Measurements from ENCODE around the gene UFSP1.
"Not testable (repeated sequence)": the region's sequence is repeated elsewhere in the genome, so short reads cannot be mapped to it uniquely, and the experiment has no call there.

Gene UFSP1

GRCh38 chr7:100859856-100860255 lies 29.7 kb downstream of the UFSP1 start:
- H3K9me3 ChIP-seq (ENCODE audit: control extremely low read depth in 1 of 5, control insufficient read depth in 4 of 5, insufficient read depth in 2 of 5, low read depth in 1 of 5, low read length in 4 of 5) = no peaks in the 10 kb centered on the region
- no peak overlapping the region for H3K4me3 ChIP-seq (ENCODE audit: control insufficient read depth in 1 of 7, extremely low read depth in 1 of 7, insufficient read depth in 4 of 7, low read depth in 2 of 7, low read length in 6 of 7)
- DNase-seq = no peak
- H3K27me3 ChIP-seq (replicated peaks in 2 of 5; ENCODE audit: control insufficient read depth in 4 of 5, insufficient read depth in 5 of 5, low read length in 4 of 5) = no peaks in the 10 kb centered on the region
- POLR2A ChIA-PET = no interaction called here
- peaks cover 9 to 46% (median 36%) of the 10 kb centered on the region in 4 experiments for H3K36me3 ChIP-seq (ENCODE audit: control insufficient read depth in 4 of 4, insufficient read depth in 4 of 4, low read length in 3 of 4)
- WGBS (ENCODE audit: insufficient coverage) = 97% methylated on average over 11 of the region's 15 CpGs
- CTCF ChIA-PET = interaction anchor here (1.0 to 3.5 kb wide), 3 partner anchors 11 to 154 kb away, joined by 4 to 11 read pairs (median 5); partner anchors contain the start of genes POP7 and SRRT
- peaks cover 0 to 32% (median 16%) of the 10 kb centered on the region in 4 experiments for H3K4me1 ChIP-seq (ENCODE audit: control extremely low read depth in 1 of 4, control insufficient read depth in 4 of 4, insufficient read depth in 4 of 4, low read length in 3 of 4)
- no peak overlapping the region for H3K27ac ChIP-seq (ENCODE audit: insufficient read depth in 1 of 2, low read depth in 1 of 2, low read length in 2 of 2, poor library complexity in 1 of 2, severe bottlenecking in 2 of 2)

GRCh38 chr7:100856871-100857282 lies 32.6 kb downstream of the UFSP1 start:
- POLR2A ChIA-PET = interaction anchor here (0.6 kb wide), 1 partner anchor 238 kb away, joined by 4 read pairs; no protein-coding TSS in a partner anchor

DNA sequence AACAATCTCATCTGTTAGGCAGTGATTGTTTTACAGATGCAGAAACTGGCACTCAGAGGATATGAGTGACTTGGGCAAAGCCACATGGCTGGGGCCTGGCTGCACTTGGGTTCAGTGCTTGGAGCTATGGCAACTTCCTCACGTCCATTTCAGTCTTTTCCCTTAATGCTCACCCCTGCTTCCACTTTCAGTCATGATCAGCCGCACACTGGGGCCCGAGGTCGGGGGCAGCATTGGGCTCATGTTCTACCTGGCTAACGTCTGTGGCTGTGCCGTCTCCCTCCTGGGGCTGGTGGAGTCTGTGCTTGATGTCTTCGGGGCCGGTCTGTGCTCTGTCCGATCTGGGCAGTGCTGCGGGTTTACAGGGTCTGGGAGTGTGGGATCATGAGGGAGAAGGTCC lies 34.0 kb downstream of the UFSP1 start:
- Histone ChIP-seq H3K27me3 (replicated peaks in 2 of 5; ENCODE audit: control insufficient read depth in 4 of 5, insufficient read depth in 5 of 5, low read length in 4 of 5) (no peaks in the 10 kb centered on the region), H3K36me3 (ENCODE audit: control insufficient read depth in 4 of 4, insufficient read depth in 4 of 4, low read length in 3 of 4) (peaks cover 2 to 34% (median 23%) of the 10 kb centered on the region in 4 experiments), H3K4me1 (ENCODE audit: control extremely low read depth in 1 of 4, control insufficient read depth in 4 of 4, insufficient read depth in 4 of 4, low read length in 3 of 4) (peaks cover 0 to 23% (median 19%) of the 10 kb centered on the region in 4 experiments), H3K9me3 (ENCODE audit: control extremely low read depth in 1 of 5, control insufficient read depth in 4 of 5, insufficient read depth in 2 of 5, low read depth in 1 of 5, low read length in 4 of 5) (no peaks in the 10 kb centered on the region), H3K4me3 (ENCODE audit: control insufficient read depth in 1 of 7, extremely low read depth in 1 of 7, insufficient read depth in 4 of 7, low read depth in 2 of 7, low read length in 6 of 7) (no peak overlapping the region), H3K27ac (ENCODE audit: insufficient read depth in 1 of 2, low read depth in 1 of 2, low read length in 2 of 2, poor library complexity in 1 of 2, severe bottlenecking in 2 of 2) (no peak overlapping the region)
- no peak for DNase-seq
- WGBS (ENCODE audit: insufficient coverage) = over 99% methylated on average over 10 of the region's 10 CpGs
- POLR2A ChIA-PET = no interaction called here
- CTCF ChIA-PET = interaction anchor here (0.9 kb wide), 1 partner anchor 9 kb away, joined by 3 read pairs; no protein-coding TSS in a partner anchor

More at GRCh38 chr7:100856871-100857282, 32.6 kb downstream of the UFSP1 start:
- Histone ChIP-seq H3K36me3 (ENCODE audit: control insufficient read depth in 4 of 4, insufficient read depth in 4 of 4, low read length in 3 of 4) (peaks cover 2 to 46% (median 32%) of the 10 kb centered on the region in 4 experiments), H3K4me1 (ENCODE audit: control extremely low read depth in 1 of 4, control insufficient read depth in 4 of 4, insufficient read depth in 4 of 4, low read length in 3 of 4) (peaks cover 0 to 23% (median 18%) of the 10 kb centered on the region in 4 experiments), H3K9me3 (ENCODE audit: control extremely low read depth in 1 of 5, control insufficient read depth in 4 of 5, insufficient read depth in 2 of 5, low read depth in 1 of 5, low read length in 4 of 5) (no peaks in the 10 kb centered on the region), H3K27ac (ENCODE audit: insufficient read depth in 1 of 2, low read depth in 1 of 2, low read length in 2 of 2, poor library complexity in 1 of 2, severe bottlenecking in 2 of 2) (no peak overlapping the region), H3K27me3 (replicated peaks in 2 of 5; ENCODE audit: control insufficient read depth in 4 of 5, insufficient read depth in 5 of 5, low read length in 4 of 5) (no peaks in the 10 kb centered on the region), H3K4me3 (ENCODE audit: control insufficient read depth in 1 of 7, extremely low read depth in 1 of 7, insufficient read depth in 4 of 7, low read depth in 2 of 7, low read length in 6 of 7) (no peak overlapping the region)
- CTCF ChIA-PET = interaction anchor here (1.9 kb wide), 1 partner anchor 56 kb away, joined by 6 read pairs; no protein-coding TSS in a partner anchor
- WGBS (ENCODE audit: insufficient coverage) = 97% methylated on average over 16 of the region's 16 CpGs
- no peak for DNase-seq

DNA sequence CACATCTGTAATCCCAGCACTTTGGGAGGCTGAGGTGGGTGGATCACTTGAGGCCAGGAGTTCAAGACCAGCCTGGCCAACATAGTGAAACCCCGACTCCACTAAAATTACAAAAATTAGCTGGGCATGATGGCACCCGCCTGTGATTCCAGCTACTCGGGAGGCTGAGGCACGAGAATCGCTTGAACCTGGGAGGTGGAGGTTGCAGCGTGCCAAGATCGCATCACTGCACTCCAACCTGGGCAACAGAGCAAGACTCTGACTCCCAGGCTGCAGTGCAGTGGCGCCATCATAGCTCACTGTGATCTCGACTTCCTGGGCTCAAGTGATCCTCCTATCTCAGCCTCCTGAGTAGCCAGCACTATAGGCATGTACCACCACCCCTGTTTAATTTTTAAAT lies 34.6 kb downstream of the UFSP1 start:
- CTCF ChIA-PET = interaction anchor here (0.9 to 1.5 kb wide), 3 partner anchors 8 to 225 kb away, joined by 3 to 4 read pairs (median 3); no protein-coding TSS in a partner anchor
- Histone ChIP-seq H3K4me1 (ENCODE audit: control extremely low read depth in 1 of 4, control insufficient read depth in 4 of 4, insufficient read depth in 4 of 4, low read length in 3 of 4) (peaks cover 0 to 23% (median 19%) of the 10 kb centered on the region in 4 experiments), H3K36me3 (ENCODE audit: control insufficient read depth in 4 of 4, insufficient read depth in 4 of 4, low read length in 3 of 4) (peaks cover 2 to 28% (median 17%) of the 10 kb centered on the region in 4 experiments)
- H3K4me3 ChIP-seq (ENCODE audit: control insufficient read depth in 1 of 7, extremely low read depth in 1 of 7, insufficient read depth in 4 of 7, low read depth in 2 of 7, low read length in 6 of 7); H3K27me3 ChIP-seq (replicated peaks in 2 of 5; ENCODE audit: control insufficient read depth in 4 of 5, insufficient read depth in 5 of 5, low read length in 4 of 5); H3K27ac ChIP-seq (ENCODE audit: insufficient read depth in 1 of 2, low read depth in 1 of 2, low read length in 2 of 2, poor library complexity in 1 of 2, severe bottlenecking in 2 of 2); H3K9me3 ChIP-seq (ENCODE audit: control extremely low read depth in 1 of 5, control insufficient read depth in 4 of 5, insufficient read depth in 2 of 5, low read depth in 1 of 5, low read length in 4 of 5); POLR2A ChIA-PET; DNase-seq: not testable (repeated sequence)
- WGBS (ENCODE audit: insufficient coverage) = 94% methylated on average over 7 of the region's 9 CpGs

- ChIA-PET POLR2A (no interaction called here), CTCF (interaction anchor here (0.7 to 8.2 kb wide), 6 partner anchors 9 to 225 kb away, joined by 3 to 79 read pairs (median 4); partner anchors contain the start of gene POP7)
- 99% methylated on average over 12 of the region's 14 CpGs for WGBS (ENCODE audit: insufficient coverage)
- Histone ChIP-seq H3K4me3 (ENCODE audit: control insufficient read depth in 1 of 7, extremely low read depth in 1 of 7, insufficient read depth in 4 of 7, low read depth in 2 of 7, low read length in 6 of 7) (no peak overlapping the region), H3K27ac (ENCODE audit: insufficient read depth in 1 of 2, low read depth in 1 of 2, low read length in 2 of 2, poor library complexity in 1 of 2, severe bottlenecking in 2 of 2) (no peak overlapping the region), H3K4me1 (ENCODE audit: control extremely low read depth in 1 of 4, control insufficient read depth in 4 of 4, insufficient read depth in 4 of 4, low read length in 3 of 4) (peaks cover 0 to 23% (median 19%) of the 10 kb centered on the region in 4 experiments), H3K9me3 (ENCODE audit: control extremely low read depth in 1 of 5, control insufficient read depth in 4 of 5, insufficient read depth in 2 of 5, low read depth in 1 of 5, low read length in 4 of 5) (no peaks in the 10 kb centered on the region), H3K27me3 (replicated peaks in 2 of 5; ENCODE audit: control insufficient read depth in 4 of 5, insufficient read depth in 5 of 5, low read length in 4 of 5) (no peaks in the 10 kb centered on the region), H3K36me3 (ENCODE audit: control insufficient read depth in 4 of 4, insufficient read depth in 4 of 4, low read length in 3 of 4) (peaks cover 2 to 22% (median 15%) of the 10 kb centered on the region in 4 experiments)
- DNase-seq = no peak
These were observed 35.2 kb downstream of the UFSP1 start for GRCh38 chr7:100854146-100854895.

DNA sequence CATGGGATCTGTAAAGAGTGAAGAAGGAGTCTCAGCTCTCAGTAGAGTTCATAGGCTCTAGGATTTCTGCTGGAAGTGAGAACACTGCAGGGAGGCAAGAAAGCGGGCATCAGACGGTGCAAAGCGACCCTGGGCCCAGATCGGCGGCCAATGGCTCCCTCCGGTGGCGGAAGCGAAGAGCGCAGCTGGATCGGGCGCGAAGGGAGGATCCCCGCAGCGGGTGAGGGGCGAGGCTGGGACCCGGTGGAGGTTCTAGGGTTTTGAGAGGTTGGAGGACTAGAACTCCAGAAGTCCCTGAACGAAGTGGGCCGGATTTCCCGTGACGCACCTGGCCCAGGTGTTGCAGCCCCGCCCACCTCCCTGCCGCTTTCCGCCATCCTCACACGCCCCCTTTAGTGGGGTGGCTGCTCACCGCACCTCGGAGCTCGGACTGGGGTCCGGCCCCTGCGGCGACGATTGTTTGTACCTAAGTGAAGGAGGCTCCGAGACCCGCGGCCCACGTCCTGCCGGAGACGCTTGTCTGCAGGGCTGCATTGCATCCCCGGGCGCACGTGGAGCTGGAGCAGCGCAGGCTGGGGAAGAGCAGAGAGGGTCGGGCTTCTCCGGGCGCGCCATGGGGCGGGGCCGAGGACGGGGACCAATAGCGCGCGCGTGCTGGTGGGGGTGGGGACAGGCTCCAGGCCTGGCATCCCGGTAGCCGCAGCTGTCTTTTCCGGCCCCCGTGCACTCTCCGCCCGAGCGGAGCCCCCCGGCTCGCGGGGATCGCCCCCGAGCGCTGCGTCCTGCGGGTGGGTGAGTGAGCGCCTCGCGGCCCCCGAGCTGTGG lies 37.3 kb downstream of the UFSP1 start, which contains the start of gene SLC12A9:
SLC12A9 (plus strand) TSS at position 666 of the 825 bp plus-strand sequence. CDS start 1,485 bp downstream, outside the sequence.
- Histone ChIP-seq H3K27me3 (replicated peaks in 2 of 5; ENCODE audit: control insufficient read depth in 4 of 5, insufficient read depth in 5 of 5, low read length in 4 of 5) (no peaks in the 10 kb centered on the region), H3K36me3 (ENCODE audit: control insufficient read depth in 4 of 4, insufficient read depth in 4 of 4, low read length in 3 of 4) (peaks cover 2 to 12% (median 10%) of the 10 kb centered on the region in 4 experiments), H3K4me1 (ENCODE audit: control extremely low read depth in 1 of 4, control insufficient read depth in 4 of 4, insufficient read depth in 4 of 4, low read length in 3 of 4) (peaks cover 0 to 23% (median 19%) of the 10 kb centered on the region in 4 experiments), H3K4me3 (ENCODE audit: control insufficient read depth in 1 of 7, extremely low read depth in 1 of 7, insufficient read depth in 4 of 7, low read depth in 2 of 7, low read length in 6 of 7) (peak within 1 kb of the TSS; percentile 46 to 82 (median 77)), H3K9me3 (ENCODE audit: control extremely low read depth in 1 of 5, control insufficient read depth in 4 of 5, insufficient read depth in 2 of 5, low read depth in 1 of 5, low read length in 4 of 5) (no peaks in the 10 kb centered on the region), H3K27ac (ENCODE audit: insufficient read depth in 1 of 2, low read depth in 1 of 2, low read length in 2 of 2, poor library complexity in 1 of 2, severe bottlenecking in 2 of 2) (no peak within 1 kb of the TSS)
- peak; percentile 68 to 81 (median 81) for DNase-seq
- 0% methylated on average over 71 of the region's 71 CpGs for WGBS (ENCODE audit: insufficient coverage)
- POLR2A ChIA-PET = interaction anchor here (0.6 to 1.3 kb wide), 5 partner anchors 23 to 387 kb away, joined by 3 to 6 read pairs (median 4); partner anchors contain the start of genes POP7 and SRRT
- CTCF ChIA-PET = interaction anchor here (0.7 to 8.2 kb wide), 26 partner anchors 9 to 297 kb away, joined by 3 to 124 read pairs (median 4); partner anchors contain the start of genes EPHB4, EPO, POP7 and SRRT

Data from common myeloid progenitor, CD34-positive (primary cell).